Measurements from ENCODE around the gene PEX10.
A peak's percentile ranks its signal among the peaks of the same experiment; 100 is the strongest.

The PEX10 gene

DNA sequence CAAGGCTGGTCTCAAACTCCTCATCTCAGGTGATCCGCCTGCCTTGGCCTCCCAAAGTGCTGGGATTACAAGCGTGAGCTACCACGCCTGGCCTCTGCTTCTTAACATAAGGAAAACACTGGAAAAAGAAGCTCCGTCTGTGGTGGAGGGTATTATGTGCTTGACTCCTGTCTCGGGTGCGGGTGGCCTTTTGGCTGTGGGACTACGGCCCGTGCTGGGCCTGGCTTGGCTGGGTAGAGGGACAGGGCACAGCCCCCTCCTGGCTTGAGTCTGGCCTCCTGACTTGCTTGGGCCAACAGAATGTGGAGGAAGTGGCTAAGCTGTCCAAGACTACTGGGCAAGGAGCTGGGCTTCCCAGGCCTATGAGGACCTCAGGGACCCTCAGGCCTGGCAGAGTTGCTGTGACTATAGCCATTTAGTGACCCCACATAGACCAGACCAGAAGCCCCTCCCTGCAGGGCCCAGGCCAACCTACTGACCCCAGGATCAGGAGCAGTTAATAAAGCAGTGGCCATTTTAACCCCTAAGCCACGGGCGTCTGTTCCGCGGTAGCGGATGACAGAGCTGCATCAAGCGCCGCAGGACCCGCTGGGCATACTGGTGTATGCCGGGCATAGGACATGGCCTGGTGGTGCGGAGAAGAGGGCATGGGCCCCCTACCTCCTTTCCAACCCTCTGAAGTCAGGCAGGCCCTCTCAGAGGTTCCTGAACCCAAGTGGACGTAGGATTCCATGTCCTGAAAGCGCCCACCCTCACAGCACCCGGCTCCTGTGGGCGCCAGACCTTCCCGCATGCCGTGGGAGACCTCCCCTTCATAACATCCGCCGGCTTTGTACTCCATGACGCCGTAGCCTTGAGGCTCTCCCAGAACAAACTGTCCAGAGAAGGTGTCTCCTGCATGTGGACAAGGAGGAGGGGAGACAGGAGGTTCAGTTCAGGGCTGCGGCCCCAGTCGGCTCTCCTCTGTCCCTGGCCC, 25.4 kb downstream of the PEX10 start:
- DNase-seq (ENCODE audit: low spot score): no peak

DNA sequence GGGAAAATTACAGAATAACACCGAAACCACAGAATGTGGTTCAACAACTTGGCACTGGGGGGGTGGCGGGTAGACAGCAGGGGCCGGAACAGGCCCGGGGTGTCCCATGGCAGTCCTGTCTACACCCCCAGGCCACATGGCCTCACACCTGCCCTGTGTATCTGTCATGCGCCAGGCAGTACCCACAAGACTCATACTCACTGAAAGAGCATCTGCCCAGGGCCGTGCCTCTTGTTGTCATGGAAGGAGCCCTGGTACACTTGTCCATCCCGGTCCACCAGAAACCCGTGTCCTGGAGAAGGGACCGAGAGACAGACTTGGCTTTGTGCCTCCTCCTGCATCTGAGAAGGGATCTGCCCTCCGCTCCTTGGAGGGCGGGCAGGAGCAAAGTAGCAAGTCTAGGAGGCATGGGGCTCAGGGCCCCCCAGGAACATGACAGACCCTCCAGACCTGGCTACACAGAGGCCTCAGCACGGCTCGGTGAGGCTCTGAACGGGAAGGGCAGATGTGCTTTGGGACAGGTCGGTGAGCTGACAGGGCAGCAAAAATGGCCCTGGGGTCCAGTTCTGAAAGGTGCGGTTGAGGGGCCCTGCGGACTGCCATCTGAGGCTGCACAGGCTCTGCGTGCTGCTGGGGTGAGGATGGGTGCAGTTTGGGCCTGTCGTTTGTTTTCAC, 26.6 kb downstream of the PEX10 start:
- DNase-seq (ENCODE audit: low spot score): no peak

GRCh38 chr1:2384941-2385481, 27.4 kb downstream of the PEX10 start:
- no peak for DNase-seq (ENCODE audit: low spot score)

DNA sequence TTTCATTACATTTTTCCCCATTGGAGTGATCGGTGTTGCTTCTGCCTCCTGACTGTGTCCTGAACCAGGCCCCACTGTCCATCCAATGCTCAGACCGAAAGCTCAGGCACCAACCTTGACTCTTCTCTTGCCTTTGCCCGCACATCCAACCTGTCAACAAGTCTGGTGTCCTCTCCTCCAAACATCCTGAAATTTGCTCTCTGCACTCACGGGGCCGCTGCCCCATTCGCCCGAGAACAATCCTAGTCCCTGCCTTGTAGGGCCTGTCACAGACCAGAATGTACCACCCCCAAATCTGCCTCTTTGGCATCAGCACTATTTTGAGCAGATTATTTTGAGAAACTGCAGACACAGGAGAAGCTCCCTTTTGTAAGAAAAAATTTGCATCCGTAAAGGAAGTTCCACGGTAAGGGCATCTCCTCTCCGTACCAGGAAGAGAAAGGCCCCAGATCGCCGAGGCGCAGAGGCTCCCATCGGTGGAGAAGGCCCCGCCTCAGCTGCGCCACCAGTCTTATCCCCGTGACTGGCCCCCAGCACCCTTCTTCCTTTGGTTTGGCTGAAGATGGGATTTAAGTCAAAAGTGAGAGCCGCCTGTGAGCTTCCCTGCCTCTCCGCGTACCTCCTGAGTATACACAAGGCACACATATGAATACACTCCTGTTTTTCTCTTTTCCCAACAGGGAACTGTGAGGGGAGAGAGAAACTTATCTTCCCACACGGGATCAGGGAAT, 28.1 kb downstream of the PEX10 start:
- no peak for DNase-seq (ENCODE audit: low spot score)

DNA sequence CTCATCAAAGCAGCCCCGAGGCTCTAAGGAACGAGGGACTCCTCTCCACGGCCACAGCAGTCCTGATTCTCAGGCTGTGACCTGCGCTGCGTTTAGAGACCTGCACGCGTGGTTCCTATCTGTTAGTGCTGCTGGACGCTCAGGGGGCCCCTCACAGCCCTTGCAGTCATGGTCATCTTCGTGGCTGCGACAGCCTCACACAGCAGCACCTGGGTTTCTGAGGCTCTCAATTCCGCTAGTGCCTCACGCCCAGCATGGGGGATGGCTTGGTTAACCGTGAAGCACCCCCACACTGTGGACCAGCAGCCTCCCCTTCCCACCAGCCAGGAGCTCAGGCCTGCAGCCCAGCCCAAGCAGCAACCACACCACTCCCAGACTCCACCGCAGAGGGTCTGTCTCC, 28.8 kb downstream of the PEX10 start:
- DNase-seq (ENCODE audit: low spot score): no peak

- no peak for DNase-seq (ENCODE audit: low spot score)
These were observed 29.6 kb downstream of the PEX10 start for GRCh38 chr1:2382621-2383361.

DNA sequence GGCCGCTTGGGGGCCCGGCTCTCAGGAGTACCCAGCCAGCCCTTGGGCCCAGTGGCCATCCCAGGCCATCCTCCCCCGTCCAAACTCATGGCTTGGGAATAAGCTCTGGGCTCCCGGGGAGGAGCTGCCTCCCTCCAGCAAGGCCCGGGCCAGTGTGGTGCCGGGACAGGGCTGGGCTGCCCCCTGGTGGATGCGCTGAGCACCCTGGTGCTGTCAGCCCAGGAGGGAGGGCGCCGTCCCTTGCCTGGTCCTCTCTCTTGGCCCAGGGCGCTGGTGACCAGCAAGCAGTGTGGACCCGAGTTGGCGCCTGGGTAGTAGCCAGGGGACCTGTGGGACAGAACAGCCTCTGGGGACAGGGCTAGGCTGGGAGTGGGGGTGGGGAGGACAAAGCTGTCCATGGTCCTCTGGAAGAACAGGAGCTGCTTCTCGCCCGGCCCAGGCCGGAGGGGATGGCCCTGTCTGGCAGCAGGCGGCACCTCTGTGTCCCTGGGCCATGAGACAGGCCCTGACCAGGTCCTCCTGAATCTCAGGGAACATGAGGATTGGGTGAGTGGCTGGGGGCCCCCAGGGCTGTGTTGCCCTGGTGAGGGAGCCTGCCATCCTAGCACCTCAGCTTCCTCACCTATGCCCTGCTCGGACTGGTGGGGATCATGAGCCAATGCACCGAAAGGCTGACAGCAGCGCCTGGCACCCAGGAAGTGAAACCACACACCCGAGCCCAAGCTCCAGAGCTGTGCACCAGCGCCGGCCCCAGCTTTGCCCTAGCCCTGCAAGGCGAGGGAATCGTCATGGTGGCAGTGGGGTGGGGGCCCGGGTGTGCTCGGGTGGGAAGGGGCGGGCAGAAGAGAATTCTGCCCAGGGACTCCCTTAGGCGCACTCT, 30.4 kb downstream of the PEX10 start:
- DNase-seq (ENCODE audit: low spot score): peak; percentile 71

DNA sequence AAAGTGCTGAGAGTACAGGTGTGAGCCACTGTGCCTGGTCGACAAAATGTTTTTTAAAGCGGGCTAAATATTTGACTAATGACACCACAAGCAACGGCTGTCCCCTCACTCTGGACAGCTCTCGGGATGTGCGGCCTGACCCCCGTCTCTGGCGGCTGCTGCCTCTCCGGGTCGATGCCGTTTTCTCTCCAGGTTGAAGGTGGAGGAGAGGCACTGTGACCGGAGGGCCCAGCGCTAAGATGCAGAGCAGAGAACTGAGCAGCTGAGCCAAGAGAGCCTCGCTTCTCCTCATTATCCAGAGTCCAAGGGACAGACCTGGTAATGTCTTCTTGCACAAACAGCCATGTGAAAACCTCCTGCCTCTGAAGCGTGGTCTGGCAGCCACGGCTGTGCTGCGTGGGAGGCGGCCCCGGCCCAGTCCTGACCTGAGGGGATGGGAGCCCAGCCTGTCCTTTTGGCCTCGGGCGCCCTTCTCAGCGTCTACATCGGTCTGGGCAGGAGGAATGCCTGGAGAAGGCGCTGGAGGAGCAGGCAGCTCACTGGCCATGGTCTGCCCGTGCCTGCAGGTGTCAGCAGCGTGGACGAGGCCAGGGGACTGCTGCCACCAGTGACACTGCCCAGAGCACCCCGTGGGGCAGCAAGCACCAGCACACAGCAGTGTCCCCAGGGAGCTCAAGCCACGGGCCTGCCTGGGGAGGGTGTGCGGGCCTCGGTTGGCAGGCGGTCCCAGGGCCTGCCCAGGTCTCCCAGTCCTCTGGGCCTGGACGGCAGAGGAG, 31.4 kb downstream of the PEX10 start:
- DNase-seq (ENCODE audit: low spot score): no peak

DNA sequence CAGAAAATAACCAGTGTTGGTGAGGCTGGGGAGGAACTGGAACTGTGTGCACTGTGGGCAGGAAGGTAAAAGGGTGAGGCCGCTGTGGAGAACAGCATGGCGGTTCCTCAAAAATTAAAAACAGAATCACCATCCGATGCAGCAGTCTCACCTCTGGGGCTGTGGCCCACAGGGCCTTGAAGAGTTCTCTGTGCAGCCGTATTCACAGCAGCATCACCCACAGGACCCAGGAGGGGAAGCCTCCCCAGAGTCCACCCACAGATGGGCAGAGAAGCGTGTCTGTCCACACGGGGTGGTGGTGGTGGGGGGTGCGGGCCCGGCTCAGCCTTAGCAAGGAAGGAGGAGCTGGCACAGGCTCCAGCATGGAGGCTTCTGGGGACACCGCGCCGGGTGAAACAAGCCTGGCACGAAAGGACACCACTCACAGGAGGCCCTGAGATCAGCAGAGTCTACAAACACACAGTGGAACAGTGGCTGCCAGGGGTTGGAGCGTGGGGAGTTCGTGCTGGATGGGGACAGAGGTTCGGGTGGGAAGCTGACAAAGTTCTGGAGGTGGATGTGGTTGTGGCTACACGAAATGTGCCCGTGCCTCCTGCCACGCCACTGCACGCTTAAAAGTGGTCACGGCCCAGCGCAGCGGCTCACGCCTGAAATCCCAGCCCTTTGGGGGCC, 32.5 kb downstream of the PEX10 start:
- no peak for DNase-seq (ENCODE audit: low spot score)

DNA sequence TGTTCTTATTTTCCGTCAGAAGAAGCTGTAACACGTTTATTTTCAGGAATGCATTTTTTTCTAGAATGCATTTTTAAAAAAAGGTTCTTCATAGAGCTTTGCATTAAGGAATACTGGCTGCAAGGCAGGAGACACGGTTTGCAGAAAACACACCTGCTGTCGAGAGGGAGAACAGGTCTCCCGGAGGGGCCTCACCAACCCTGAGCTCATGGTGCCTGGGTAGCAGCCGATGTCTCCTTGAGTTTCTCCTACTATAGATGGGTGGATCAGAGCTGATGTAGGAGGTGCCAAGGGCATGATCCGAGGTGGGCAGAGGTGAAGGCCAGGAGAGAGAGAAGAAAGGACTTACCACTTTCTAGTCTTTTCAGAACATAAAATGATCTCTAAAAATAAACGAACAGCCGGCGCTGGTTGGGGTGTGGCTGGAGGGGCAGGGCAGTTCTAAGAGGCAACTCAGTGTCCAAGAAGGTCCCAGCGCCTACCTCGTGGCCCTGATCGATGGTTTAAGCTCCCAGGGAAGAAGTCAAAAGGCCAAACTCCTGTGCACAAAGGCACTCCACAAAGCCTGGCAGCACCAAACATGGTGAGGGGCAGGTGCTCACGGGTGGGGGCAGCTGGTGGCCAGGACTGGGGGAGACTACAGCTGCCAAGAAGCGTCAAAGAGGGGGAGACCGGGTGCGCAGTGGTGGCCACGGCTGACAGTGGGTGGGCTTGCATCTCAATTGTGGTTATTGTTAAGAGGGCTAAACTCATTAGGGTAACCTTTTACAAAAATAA, 33.2 kb downstream of the PEX10 start:
- no peak for DNase-seq (ENCODE audit: low spot score)

DNA sequence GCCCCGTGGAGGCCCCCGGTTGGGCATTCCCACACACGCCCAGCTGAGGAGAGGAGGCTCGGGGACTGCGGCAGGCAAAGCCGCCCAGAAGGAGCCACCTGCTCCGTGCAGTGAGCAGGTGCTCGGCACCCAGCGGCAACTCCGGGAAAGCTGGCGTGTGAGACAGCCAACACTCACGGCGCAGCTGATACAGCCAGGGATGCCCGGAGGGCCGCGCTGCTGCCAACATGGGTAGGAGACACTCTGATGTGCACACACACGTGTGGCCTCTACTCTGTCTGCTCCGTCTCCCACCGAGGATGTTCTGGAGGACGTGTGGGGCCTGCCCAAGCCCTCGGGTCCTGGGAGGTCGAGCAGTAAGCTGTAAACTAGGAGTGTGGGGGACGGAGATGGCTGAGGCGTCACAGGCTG, 33.9 kb downstream of the PEX10 start:
- DNase-seq (ENCODE audit: low spot score): no peak

DNA sequence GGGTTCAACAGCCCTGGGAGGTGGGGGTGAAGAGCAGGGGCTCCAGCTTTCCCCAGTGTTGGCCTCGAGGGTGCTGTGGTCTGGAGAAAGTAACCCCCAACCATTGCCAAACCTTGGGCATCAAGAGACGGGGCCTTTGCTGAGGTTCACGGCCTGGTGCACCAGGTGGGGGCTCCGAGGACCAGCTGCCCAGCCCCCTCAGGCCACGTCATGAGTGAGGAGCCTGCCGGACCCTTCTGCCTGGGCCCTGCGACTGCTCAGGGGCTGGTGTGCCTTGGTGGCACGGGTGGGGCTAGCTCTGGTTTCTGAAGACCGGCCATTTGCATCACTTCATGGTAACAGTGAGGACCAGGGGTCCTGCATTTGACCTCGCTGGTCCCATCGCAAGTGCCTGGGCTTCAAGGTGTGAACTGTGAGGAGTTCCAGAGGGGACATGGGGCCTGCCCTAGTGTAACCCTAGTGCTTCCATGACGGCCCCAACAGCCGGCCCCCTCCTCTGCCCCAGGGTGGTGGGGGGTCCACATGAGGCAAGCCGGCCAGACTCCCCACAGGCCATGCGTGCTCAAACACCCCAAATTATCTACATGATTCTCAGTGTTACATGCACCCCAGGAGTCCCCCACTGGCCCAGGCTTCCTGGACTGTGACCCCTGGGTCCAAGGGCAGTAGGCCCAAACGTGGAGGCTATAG, 34.5 kb downstream of the PEX10 start:
- no peak for DNase-seq (ENCODE audit: low spot score)

GRCh38 chr1:2376931-2377672, 35.3 kb downstream of the PEX10 start:
- DNase-seq (ENCODE audit: low spot score): no peak

- no peak for DNase-seq (ENCODE audit: low spot score)
These were observed 36.1 kb downstream of the PEX10 start for GRCh38 chr1:2376261-2376741.

- DNase-seq (ENCODE audit: low spot score): no peak
These were observed 36.5 kb downstream of the PEX10 start for GRCh38 chr1:2375923-2376260.

GRCh38 chr1:2375246-2375922, 37.0 kb downstream of the PEX10 start:
- no peak for DNase-seq (ENCODE audit: low spot score)

All from CD4-positive, alpha-beta T cell treated with Interleukin-6 at 100 ng/mL for 8 hours (primary cell).